CD14-positive monocyte (primary cell): Measurements from ENCODE around the gene RTL10. TPM values are rescaled to one million over a fixed set of nuclear protein-coding genes. Genes with fewer than 3 reads are reported as not detected.

Experiments
- DNase-seq, 3 donors: peaks; one replicate each; pipeline ENCODE4 v3.0.0-alpha.2; 2011 to 2022
- H2AFZ ChIP-seq: 2 replicates; pipeline ENCODE4 v1.6.0; 2012; ENCODE audit warnings: mild to moderate bottlenecking, low read depth, low read length, inconsistent platforms; ENCODE audit not compliant: insufficient read depth, poor library complexity, severe bottlenecking
- H3K27ac ChIP-seq, 2 donors: 1 replicate in 1 of 2; 2 replicates in 1 of 2; pipeline ENCODE4 v1.5.1; 2012 to 2013; ENCODE audit warnings: low read length in 2 of 2, control low read depth in 1 of 2, inconsistent platforms in 1 of 2, low read depth in 1 of 2, mild to moderate bottlenecking in 1 of 2
- H3K27me3 ChIP-seq, 2 donors: one replicate each; pipeline versions ENCODE4 v1.6.0 to v1.6.1; 2011 to 2013; ENCODE audit warnings: low read length in 2 of 2; ENCODE audit not compliant: control insufficient read depth in 2 of 2, insufficient read depth in 2 of 2
- H3K36me3 ChIP-seq, 2 donors: replicated peaks in 1 of 2; 1 replicate in 1 of 2; 2 replicates in 1 of 2; pipeline versions ENCODE4 v1.5.1 to v1.6.1; 2012 to 2013; ENCODE audit warnings: low read length in 2 of 2, control low read depth in 1 of 2, inconsistent platforms in 1 of 2, mild to moderate bottlenecking in 1 of 2; ENCODE audit not compliant: insufficient read depth in 2 of 2, control insufficient read depth in 1 of 2
- H3K4me1 ChIP-seq, 2 donors: 1 replicate in 1 of 2; 2 replicates in 1 of 2; pipeline versions ENCODE4 v1.5.1 to v1.6.1; 2012 to 2013; ENCODE audit warnings: low read length in 2 of 2, control low read depth in 1 of 2, inconsistent platforms in 1 of 2, mild to moderate bottlenecking in 1 of 2, moderate library complexity in 1 of 2; ENCODE audit not compliant: insufficient read depth in 2 of 2, control insufficient read depth in 1 of 2
- H3K4me2 ChIP-seq: replicated peaks from 2 replicates; pipeline ENCODE3; 2012; ENCODE audit warnings: low read length, moderate library complexity, mild to moderate bottlenecking; ENCODE audit not compliant: poor library complexity, severe bottlenecking; ENCODE audit errors: extremely low read depth
- H3K4me3 ChIP-seq, 3 experiments: fragments of 200-600 bp in 1 of 3; sonication (generic) in 1 of 3; replicated peaks in 1 of 3; 1 replicate in 2 of 3; 2 replicates in 1 of 3; pipeline ENCODE4 v1.5.1; 2011 to 2013; ENCODE audit warnings: low read length in 3 of 3, mild to moderate bottlenecking in 3 of 3, control low read depth in 2 of 3, low read depth in 2 of 3, inconsistent platforms in 1 of 3, moderate library complexity in 1 of 3
- H3K79me2 ChIP-seq: 2 replicates; pipeline ENCODE4 v1.6.0; 2012; ENCODE audit warnings: mild to moderate bottlenecking, control low read depth, inconsistent platforms, low read length, moderate library complexity; ENCODE audit not compliant: insufficient read depth
- H3K9ac ChIP-seq: 2 replicates; pipeline ENCODE4 v1.6.0; 2017; ENCODE audit warnings: low read length, mild to moderate bottlenecking; ENCODE audit not compliant: insufficient read depth, poor library complexity, severe bottlenecking
- H3K9me3 ChIP-seq, 2 donors: replicated peaks in 1 of 2; 1 replicate in 1 of 2; 2 replicates in 1 of 2; pipeline versions ENCODE4 v1.5.1 to v1.6.1; 2012 to 2013; ENCODE audit warnings: low read length in 2 of 2, control low read depth in 1 of 2; ENCODE audit not compliant: control insufficient read depth in 1 of 2, insufficient read depth in 1 of 2
- H4K20me1 ChIP-seq: 2 replicates; pipeline ENCODE4 v1.6.0; 2012; ENCODE audit warnings: mild to moderate bottlenecking, low read length, control low read depth, moderate library complexity; ENCODE audit not compliant: insufficient read depth
- H3K27ac Mint-ChIP-seq, 7 donors: one replicate each; pipeline ENCODE4 v1.8.0; 2020; ENCODE audit warnings: mild to moderate bottlenecking in 7 of 7, mixed read lengths in 7 of 7, moderate library complexity in 6 of 7, inconsistent platforms in 2 of 7
- H3K27me3 Mint-ChIP-seq, 3 donors: one replicate each; pipeline ENCODE4 v1.8.0; 2021 to 2022; ENCODE audit warnings: low read depth in 3 of 3, mild to moderate bottlenecking in 3 of 3, mixed read lengths in 3 of 3, moderate library complexity in 3 of 3, inconsistent platforms in 1 of 3
- H3K36me3 Mint-ChIP-seq, 2 donors: one replicate each; pipeline ENCODE4 v1.8.0; 2020; ENCODE audit warnings: mixed read lengths in 2 of 2, inconsistent platforms in 1 of 2, mild to moderate bottlenecking in 1 of 2
- H3K4me1 Mint-ChIP-seq: one replicate; pipeline ENCODE4 v1.8.0; 2020; ENCODE audit warnings: mild to moderate bottlenecking, mixed read lengths
- H3K4me3 Mint-ChIP-seq, 2 donors: one replicate each; pipeline ENCODE4 v1.8.0; 2020; ENCODE audit warnings: mild to moderate bottlenecking in 2 of 2, mixed read lengths in 2 of 2, moderate library complexity in 1 of 2
- H3K9me3 Mint-ChIP-seq, 7 donors: one replicate each; pipeline ENCODE4 v1.8.0; 2020 to 2022; ENCODE audit warnings: mixed read lengths in 7 of 7, mild to moderate bottlenecking in 6 of 7, moderate library complexity in 6 of 7, inconsistent platforms in 2 of 7
- CTCF ChIP-seq: fragments of 200-600 bp; IDR thresholded peaks from one replicate; pipeline ENCODE4 v1.8.0; 2022; ENCODE audit warnings: antibody characterized with exemption, mild to moderate bottlenecking
- WGBS: methylation state at CpG from one replicate; pipeline ENCODE4 v1.1.5; 2013; ENCODE audit warnings: missing lambda C conversion rate; ENCODE audit not compliant: insufficient coverage; 5-methylcytosine and 5-hydroxymethylcytosine counted together
- intact Hi-C, 2 donors: fragments of 100-400 bp; cut with micrococcal nuclease; formaldehyde crosslinking; loops; one replicate each; pipeline versions ENCODE4 v1.15.0 to v1.15.1; 2023
- polyA plus RNA-seq, 3 donors: library from polyadenylated mRNA; depleted of rRNA in 1 of 3; unstranded in 2 of 3; stranded (reverse) in 1 of 3; fragments of 300-500 nt in 2 of 3; fragments of >200 nt in 1 of 3; fragmentation: Illumina TruSeq in 2 of 3; gene quantifications; 1 replicate in 2 of 3; 2 replicates in 1 of 3; pipeline ENCODE4 v1.2.3, GENCODE V29; 2012 to 2021

RTL10 gene
- polyA plus RNA-seq, 3 donors = 1.4 to 6.5 (median 1.5) TPM

- H3K4me3 ChIP-seq = no peak overlapping the region
- H3K36me3 ChIP-seq = no peaks in the 10 kb centered on the region
- H2AFZ ChIP-seq = no peak overlapping the region
- WGBS = 100% methylated on average over 4 of the region's 5 CpGs
- H3K9ac ChIP-seq = no peak overlapping the region
- H3K27ac ChIP-seq = no peak overlapping the region
- no peak overlapping the region for H3K4me3 Mint-ChIP-seq
- no peaks in the 10 kb centered on the region for H3K9me3 Mint-ChIP-seq
- H3K36me3 Mint-ChIP-seq = no peaks in the 10 kb centered on the region
- H3K27me3 Mint-ChIP-seq = peaks cover 0 to 2% (median 0%) of the 10 kb centered on the region in 3 donors
- H3K4me2 ChIP-seq = no peak overlapping the region
- DNase-seq = no peak
- no peak overlapping the region for H3K27ac Mint-ChIP-seq
- no peaks in the 10 kb centered on the region for H3K4me1 ChIP-seq
- H3K4me1 Mint-ChIP-seq = peaks cover 3% of the 10 kb centered on the region
- no peak for TF ChIP-seq CTCF
- H3K27me3 ChIP-seq = no peaks in the 10 kb centered on the region
- intact Hi-C loops = no loop called here
- H4K20me1 ChIP-seq = no peaks in the 10 kb centered on the region
- H3K9me3 ChIP-seq = no peaks in the 10 kb centered on the region
- no peaks in the 10 kb centered on the region for H3K79me2 ChIP-seq
Observed at GRCh38 chr22:19863571-19863970, 8.9 kb upstream of the RTL10 start.

- TF ChIP-seq CTCF = no peak
- no peaks in the 10 kb centered on the region for H3K36me3 ChIP-seq
- WGBS = 93% methylated on average over 2 of the region's 13 CpGs
- H3K4me2 ChIP-seq = no peak overlapping the region
- no peaks in the 10 kb centered on the region for H3K4me1 ChIP-seq
- Mint-ChIP-seq H3K4me3 (no peak overlapping the region), H3K27ac (no peak overlapping the region), H3K9me3 (no peaks in the 10 kb centered on the region), H3K36me3 (no peaks in the 10 kb centered on the region), H3K27me3 (peaks cover 0 to under 1% (median 0%) of the 10 kb centered on the region in 3 donors), H3K4me1 (peaks cover 4% of the 10 kb centered on the region)
- no peak for DNase-seq
- H2AFZ ChIP-seq = no peak overlapping the region
- H3K9ac ChIP-seq = no peak overlapping the region
- no peaks in the 10 kb centered on the region for H3K79me2 ChIP-seq
- no peaks in the 10 kb centered on the region for H4K20me1 ChIP-seq
- no peaks in the 10 kb centered on the region for H3K27me3 ChIP-seq
- intact Hi-C loops = no loop called here
- H3K4me3 ChIP-seq = no peak overlapping the region
- H3K9me3 ChIP-seq = no peaks in the 10 kb centered on the region
- no peak overlapping the region for H3K27ac ChIP-seq
Observed at GRCh38 chr22:19862619-19863246, 8.1 kb upstream of the RTL10 start.
